GM19043 (cell line): Measurements from ENCODE around the gene ADK.
"Not testable (repeated sequence)": the region's sequence is repeated elsewhere in the genome, so short reads cannot be mapped to it uniquely, and the experiment has no call there.

ENCODE experiments used
- ATAC-seq: cut with Tn5 transposase; IDR thresholded peaks from one replicate; pipeline ENCODE4 v1.9.1; 2021; ENCODE audit warnings: low read depth; ENCODE audit not compliant: unreplicated experiment

ADK gene

DNA sequence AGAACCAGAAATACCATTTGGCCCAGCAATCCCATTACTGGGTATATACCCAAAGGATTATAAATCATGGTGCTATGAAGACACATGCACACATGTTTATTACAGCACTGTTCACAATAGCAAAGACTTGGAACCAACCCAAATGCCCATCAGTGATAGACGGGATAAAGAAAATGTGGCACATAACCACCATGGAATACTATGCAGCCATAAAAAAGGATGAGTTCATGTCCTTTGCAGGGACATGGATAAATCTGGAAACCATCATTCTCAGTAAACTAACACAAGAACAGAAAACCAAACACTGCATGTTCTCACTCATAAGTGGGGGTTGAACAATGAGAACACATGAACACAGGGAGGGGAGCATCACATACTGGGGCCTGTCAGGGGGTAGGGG is 306.5 kb downstream of the ADK start:
- ATAC-seq, result not testable (repeated sequence)

DNA sequence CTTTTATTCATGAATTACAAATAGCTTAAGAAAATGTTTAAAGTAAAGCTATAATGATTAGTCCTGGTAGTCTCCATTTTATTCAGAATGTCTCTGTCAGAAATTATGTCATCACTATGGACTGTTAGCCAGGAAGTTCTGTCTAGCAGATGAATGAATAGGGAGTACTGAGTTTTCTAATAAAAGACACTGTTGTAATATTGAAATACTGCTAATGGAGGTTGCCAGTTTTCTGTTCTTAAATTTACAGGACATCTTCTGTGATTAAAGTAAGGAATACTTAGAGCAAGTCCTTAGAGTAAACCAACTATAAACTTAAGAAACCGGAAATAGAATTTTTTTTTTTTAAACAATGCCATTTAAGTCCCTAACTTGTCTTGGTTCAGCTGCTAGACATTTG is 309.8 kb downstream of the ADK start:
- no peak for ATAC-seq

DNA sequence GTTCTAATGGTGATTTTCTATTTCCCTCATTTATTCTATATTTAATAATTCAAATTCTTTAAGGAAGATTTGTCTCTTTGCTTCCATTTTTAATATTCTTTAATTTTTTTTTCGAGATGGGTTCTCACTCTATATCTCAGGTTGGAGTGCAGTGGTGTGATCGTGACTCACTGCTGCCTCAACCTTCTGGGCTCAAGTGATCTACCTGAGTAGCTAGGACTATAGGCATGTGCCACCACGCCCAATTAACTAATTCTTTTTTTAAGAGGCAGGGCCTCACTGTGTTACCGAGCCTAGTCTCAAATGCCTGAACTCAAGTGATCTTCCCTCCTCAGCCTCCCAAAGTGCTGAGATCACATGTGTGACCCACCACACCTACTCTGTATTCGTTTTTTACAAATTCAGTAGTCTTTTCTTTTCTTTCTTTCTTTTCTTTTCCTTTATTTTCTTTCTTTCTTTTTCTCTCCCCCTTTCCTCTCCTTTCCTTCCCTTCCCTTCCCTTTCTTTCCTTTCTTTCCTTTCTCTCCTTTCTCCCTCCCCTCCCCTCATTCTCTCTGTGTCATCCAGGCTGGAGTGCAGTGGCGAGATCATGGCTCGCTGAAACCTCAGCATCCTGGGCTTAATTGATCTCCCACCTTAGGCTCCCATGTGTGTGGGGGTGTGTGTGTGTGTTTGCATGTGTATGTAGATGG is 323.1 kb downstream of the ADK start:
- ATAC-seq, result no peak

DNA sequence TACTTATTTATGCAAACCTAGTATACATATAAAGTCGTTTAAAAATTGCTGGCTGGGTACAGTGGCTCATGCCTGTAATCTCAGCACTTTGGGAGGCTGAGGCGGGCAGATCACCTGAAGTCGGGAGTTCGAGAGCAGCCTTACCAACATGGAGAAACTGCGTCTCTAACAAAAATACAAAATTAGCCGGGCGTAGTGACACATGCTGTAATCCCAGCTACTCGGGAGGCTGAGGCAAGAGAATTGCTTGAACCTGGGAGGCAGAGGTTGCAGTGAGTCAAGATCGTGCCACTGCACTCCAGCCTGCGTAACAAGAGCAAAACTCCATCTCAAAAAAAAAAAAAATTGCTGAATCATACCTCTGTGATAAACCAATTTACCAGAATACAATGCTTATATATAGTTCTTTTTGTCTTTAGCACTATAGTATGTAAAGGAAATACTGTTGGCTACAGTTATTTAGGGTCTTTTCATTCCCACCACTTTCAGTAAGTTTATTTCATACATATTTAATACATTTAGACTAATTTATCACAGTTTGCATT is 325.2 kb downstream of the ADK start:
- not testable (repeated sequence) for ATAC-seq

DNA sequence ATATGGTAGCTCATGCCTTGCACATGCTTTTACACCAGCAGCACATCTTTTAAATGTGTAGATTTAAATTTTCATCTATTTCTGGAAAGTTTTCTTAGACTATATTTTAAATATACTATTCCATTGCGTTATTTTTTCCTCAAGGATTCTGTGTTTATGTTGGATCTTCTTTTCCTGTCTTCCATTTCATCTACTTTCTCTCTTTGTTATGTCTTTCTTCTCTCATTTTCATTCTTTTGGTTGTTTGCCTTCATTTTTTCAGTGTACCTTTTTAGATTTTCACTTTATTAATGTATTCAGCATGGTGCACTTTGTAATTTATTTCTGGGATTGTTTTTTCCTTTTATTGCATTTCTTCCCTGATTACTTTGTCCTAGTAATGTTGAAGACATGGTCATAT is 329.8 kb downstream of the ADK start:
- no peak for ATAC-seq

DNA sequence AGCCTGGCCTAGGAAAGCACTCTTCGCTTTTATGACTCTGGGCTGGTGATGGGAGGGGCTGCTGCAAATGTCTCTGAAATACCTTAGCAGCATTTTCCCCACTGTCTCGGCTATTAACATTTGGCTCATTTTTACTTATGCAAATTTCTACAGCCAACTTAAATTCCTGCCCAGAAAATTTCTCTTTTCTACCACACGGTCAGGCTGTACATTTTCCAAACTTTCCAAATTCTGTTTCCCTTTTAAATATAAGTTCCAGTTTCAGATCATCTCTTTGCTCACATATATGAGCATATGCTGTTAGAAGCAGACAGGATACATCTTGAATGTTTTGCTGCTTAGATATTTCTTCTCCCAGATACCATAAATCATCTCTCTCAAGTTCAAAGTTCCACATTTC is 332.3 kb downstream of the ADK start:
- no peak for ATAC-seq

DNA sequence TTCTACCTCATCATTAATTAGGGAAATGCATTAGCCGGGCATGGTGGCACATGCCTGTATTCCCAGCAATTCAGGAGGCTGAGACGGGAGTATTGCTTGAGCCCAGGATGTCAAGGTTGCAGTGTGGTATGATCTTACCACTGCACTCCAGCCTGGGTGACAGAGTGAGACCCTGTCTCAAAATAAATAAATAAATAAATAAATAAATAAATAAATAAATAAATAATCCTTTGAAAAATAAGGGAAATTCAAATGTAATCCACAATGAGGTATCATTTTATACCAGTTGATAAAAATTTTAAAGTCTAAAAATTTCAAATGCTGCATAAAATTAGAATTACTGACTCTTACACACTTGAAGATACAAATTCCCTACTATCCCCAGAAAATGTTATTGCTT is 334.3 kb downstream of the ADK start:
- no peak for ATAC-seq

DNA sequence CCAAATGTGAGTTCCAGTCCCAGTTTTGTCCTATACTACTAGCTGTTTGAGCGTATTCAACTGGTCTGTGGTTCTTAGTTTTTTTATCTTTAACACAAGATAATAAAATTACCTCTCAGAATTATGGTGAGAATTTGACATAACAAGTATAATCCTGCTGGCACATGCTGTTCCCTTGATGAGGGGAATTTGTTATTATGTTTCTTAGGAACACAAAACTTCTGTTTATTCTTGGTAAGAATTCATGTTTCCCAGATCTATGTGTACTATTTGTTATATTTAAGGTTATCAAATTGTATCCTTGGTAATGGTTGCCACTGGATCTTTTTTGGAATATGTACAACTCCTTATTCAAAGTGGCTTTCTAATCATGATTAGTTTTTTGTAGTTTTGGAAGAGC is 335.6 kb downstream of the ADK start:
- no peak for ATAC-seq

DNA sequence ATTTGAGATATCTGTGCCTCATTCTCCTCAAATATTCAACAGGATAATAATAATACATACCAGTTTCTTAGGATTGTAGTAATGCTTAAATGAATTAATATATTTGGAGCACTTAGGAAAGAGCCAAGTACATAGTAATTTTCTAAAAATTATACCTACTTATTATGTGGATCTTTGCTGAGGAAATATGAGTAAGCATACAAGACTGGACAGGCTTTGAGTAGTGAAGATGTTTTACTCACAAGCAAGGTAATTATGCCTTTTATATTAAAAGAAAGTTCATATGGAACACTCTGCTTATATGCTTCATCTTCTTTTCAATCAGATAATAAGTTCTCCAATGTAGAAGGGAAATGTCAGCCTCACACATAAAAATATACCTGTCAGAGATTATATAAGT is 337.9 kb downstream of the ADK start:
- ATAC-seq, result no peak

DNA sequence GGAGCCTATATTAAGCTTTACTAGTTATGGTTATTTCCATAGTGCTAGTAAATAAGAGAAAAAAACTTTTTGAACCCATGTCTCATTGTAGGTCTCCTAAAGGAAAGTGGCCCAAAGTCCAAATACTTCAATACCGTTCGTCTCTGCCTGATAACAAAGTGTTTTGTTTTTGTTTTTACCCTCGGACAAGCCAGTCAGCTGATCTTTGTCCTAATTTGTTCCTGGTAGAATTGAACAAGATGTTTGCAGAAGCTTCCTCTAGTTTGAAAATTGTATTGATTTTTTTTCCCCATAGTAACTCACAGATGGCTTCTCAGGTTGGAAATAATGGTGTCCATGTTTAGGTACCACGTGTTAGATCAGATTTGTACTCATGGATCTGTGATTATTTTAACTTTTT is 339.5 kb downstream of the ADK start:
- ATAC-seq, result no peak

DNA sequence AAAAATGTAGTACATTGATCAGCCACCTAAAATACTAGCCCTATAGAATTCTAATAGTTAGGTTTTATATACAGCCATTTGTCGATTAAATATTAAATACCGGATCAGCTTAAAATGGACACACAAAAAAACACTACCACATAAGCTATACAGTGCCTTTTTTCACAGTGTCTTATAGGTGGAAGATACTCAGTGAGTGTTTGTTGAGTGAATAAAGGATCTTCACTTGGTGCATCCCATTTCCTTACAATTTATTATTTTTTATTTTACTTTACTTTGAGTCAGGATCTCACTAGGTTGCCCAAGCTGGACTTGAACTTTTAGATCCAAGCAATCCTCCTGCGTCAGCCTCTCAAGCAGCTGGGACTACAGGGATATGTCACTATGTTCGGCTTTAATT is 340.0 kb downstream of the ADK start:
- no peak for ATAC-seq

DNA sequence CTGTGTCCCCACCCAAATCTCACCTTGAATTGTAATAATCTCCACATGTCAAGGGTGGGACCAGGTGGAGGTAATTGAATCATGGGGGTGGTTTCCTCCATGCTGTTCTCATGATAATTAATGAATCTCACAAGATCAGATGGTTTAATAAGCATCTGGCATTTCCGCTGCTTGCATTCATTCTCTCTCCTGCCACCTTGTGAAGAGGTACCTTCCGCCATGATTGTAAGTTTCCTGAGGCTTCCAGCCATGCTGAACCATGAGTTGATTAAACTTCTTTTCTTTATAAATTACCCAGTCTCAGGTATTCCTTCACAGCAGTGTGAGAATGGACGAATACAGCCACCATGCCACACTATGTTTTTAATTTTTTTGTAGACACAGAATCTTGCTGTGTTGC is 345.3 kb downstream of the ADK start:
- not testable (repeated sequence) for ATAC-seq

DNA sequence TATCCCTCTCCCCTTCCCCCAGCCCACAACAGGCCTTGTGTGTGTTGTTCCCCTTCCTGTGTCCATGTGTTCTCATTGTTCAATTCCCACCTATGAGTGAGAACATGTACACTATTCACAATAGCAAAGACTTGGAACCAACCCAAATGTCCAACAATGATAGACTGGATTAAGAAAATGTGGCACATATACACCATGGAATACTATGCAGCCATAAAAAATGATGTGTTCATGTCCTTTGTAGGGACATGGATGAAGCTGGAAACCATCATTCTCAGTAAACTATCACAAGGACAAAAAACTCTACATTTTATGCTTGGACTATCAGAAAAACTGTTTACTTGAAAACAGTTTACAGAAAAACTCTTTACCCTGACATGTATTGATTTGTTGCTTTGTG is 347.6 kb downstream of the ADK start:
- ATAC-seq, result not testable (repeated sequence)

DNA sequence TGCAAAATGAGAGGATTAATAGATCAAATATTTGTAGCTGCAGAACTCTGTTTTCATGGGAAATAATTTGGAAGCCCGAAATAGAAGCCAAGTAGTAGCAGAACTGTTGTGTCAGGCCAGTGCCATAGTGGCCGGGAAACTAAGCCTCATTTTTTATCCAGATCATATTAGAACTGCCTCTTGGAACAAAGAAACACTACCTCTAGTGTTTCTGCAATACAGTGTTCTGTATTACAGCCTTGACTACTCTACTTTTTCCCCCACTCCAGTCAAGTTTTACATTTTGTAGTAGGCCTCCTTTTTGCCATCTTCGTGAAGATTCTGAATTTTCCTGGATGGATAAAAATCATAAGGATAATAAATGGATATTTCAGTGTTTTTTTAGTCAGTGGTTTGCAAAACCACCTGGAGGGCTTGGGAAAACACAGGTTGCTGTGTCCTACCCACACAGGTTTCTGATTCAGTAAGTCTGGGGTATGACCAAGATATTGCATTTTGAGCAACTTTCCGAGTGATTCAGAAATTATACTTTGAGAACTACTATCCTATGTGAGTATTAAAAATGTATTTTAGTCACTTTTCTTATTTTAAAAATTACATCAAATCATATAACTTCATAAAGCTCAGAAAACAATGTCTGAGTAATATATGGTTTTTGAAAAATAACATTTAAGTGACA is 349.1 kb downstream of the ADK start:
- no peak for ATAC-seq

DNA sequence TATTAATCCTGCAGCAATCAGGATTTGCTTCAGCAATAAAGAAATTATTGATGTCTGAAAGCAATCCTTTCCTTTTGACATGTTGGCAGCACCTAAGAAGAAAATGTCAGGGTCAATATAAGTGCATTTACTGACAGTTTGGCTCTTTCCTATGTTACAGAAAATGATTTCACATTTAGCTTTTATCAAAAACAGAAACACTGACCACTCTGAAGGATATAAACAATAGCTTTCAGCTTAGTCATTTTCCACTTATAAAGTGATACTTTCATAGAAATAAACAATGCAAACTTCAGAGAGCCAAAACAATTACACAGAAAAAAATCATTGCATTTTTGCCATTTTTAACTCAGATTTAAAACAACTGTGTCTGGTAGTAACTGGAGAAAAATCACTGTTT is 349.8 kb downstream of the ADK start:
- no peak for ATAC-seq

DNA sequence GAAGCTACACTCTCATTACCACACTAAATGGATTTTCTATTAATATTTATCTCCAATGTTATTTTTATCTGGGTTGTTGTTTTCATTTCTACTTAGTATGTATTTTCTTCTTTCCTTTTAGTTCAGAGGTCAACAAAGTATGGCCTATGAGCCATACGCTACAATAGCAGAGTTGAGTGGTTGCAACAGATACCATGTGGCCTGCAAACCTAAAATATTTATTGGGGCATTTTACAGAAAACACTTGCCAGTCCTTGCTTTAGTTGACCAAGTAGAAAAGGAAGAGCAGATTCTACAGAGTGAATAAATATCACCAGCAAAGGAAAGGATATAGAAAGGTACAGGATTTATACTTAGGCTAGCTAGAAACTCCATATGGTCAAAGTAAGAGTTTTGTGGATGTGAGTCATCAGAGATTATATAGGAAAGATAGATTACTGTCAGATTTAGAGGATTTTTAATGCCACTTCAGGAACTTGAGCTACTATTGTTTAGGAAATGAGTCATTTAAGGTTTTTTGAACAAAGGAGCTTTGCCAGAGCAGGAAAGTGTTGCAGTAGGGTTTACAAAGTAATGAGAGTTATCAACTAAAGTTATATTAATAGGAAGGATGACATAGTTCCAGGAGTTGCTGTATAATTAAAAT is 352.1 kb downstream of the ADK start:
- ATAC-seq, result no peak

DNA sequence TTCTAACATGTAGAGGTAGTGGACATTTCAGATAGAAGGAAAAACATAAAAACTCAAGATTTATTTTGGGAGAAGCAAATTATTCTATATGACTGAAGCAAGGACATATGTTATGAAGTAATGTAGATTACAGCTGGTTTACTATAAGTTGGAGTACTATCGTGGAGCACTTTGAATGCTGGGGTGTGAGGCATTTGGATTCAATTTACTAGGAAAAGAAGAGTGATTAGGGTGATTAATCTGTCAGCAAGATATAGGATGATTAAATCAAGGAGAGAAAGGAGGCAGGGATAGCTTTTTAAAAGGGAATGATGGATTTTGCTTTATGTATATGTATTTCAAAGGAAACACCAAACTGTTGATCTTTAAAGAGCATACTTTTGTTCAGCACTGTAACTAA is 356.9 kb downstream of the ADK start:
- no peak for ATAC-seq

DNA sequence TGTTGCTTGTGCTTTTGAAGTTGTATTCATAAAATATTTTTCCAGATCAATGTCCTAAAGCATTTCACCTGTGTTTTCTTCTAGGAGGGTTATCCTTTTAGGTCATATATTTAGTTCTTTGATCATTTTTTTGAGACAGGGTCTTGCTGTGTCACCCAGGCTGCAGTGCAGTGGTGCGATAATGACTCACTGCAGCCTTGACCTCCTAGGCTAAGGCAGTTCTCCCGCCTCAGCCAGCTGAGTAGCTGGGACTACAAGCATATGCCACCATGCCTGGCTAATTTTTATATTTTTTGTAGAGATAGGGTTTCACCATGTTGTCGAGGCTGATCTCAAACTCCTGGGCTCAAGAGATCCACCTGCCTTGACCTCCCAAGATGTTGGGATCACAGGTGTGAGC is 359.6 kb downstream of the ADK start:
- ATAC-seq, result no peak

DNA sequence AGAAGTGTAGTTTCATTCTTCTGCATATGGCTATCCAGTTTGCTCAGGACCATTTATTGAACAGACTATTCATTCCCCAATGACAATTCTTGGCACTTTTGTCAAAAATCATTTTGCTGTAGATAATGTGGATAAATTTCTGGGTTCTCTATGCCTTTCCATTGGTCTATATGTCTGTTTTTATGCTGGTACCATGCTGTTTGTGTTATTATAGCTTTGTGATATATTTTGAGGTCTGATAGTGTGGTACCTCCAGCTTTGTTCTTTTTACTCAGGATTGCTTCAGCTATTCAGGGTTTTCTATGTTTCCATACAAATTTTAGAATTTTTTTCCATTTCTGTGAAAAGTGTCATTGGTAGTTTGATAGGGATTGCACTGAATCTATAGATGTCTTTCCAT is 360.0 kb downstream of the ADK start:
- ATAC-seq, result no peak

DNA sequence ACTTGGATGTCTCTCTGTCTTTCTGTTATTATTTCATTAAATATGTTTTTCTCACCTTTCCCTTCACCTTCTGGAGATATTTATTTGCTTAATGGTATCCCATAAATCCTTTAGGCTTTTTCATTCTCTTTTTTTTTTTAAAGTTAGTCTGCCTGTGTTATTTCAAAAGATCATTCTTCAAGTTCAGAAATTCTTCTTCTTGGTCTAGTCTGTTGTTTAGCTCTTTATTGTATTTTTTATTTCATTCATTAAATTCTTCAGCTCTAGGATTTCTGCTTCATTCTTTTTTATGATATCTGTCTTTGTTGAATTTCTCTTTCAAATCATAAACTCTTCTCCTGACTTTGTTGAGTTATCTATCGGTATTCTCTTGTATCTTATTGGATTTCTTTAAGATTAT is 363.3 kb downstream of the ADK start:
- ATAC-seq, result no peak

DNA sequence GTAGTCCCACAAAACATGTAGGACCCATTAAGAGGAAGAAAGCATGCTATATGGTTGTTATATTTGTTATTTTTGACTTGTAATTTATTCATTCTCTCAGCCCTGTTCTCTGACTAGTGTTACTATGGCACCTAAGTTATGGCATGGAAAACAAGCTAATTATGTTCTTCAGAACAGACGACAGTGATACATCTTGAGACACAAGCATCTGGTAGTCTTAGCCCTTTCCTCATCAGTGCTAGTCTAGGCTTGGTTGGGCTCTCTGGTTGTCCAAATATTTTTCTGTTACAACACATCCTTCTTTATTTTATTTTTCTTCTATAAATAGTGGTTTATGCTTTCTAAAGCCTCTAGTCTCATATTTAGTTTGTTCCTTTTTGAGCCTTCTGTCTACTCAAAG is 367.0 kb downstream of the ADK start:
- ATAC-seq, result no peak

DNA sequence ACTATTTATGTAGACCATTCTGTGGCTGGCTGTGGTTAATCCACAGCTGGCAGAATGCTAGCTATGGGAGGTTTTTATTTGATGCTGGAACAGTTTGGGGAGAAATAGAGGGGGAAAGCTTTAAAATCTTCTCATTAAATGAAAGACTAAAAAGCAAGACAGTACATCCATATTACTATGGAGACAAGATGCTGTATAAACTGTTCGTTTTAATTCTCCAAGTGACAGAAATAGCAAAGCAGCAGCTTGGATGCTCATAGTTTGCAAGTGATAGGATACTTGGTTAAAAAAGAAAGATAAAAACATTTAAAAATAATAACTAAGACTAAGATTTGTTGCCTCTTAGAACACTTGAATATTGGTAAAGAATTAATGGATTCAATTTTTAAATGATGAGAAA is 370.5 kb downstream of the ADK start:
- no peak for ATAC-seq
